NCI-H1105 treated with DMSO at 0.1 percent for 48 hours (cell line): ENCODE data around the gene STAMBPL1.
"Not testable (repeated sequence)": the region's sequence is repeated elsewhere in the genome, so short reads cannot be mapped to it uniquely, and the experiment has no call there.

Source experiments
- DNase-seq: peaks from one replicate; lab custom pipeline; 2025; lab: John Stamatoyannopoulos, UW

STAMBPL1 gene

DNA sequence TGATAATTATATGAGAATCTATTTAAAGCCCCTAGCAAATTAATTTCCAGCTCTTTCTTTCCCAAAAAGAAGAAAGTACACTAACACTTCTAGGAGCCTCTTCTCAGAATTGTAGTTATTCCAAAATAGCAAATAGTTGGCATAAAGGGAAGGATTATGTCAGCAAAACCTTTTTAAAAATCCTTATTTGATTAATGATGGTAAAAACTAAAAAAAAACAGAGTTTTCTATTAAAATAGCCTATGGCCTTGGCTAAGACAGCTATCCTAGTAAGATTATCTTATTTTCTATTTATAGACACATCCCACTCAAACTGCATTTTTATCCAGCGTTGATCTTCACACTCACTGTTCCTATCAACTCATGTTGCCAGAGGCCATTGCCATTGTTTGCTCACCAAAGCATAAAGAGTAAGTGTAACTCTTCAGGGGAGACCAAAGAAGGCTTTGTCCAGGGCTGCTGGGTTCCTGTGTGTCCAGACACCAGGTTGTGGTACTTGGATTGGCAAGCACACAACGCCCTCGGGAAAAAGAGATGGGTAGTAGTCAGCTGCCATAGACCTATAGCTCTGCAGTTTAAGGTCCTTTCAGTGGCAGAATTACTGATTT lies 41.0 kb downstream of the STAMBPL1 start:
- DNase-seq = no peak

DNA sequence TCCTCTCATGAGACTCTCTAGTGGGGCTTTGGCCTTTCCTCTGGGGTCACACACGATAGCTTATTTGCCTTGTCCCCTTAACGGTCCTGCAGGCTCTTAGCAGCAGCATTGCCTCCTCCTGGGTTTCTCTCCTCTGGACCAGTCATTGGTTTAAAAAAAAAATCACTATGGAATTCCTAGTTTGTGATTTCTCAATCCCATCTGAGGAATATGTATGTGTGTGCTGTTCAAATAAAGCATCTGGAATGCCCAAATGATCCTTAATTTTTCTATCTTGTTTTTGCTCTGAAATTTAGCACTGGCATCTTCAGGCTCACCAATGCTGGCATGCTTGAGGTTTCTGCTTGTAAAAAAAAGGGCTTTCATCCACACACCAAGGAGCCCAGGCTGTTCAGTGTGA lies 42.0 kb downstream of the STAMBPL1 start:
- no peak for DNase-seq

DNA sequence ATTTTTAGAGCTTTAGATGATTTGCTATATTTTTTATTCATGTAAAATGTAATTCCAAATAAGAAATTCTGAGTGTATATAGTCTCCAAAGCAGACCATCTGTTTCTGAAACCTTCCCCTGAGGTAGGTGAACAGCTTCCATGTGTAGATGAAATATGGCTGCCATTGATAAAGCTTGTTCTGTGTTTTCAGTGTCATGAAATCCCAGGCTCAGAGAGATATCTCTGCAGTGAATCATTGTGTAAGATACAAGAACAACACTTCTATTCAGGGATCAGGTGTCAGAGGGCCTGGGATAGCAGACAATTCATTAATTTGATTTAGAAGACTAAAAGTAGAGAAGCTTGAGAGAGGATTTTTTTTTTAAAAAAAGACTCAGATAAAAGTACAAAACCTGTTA lies 43.5 kb downstream of the STAMBPL1 start:
- DNase-seq = no peak

DNA sequence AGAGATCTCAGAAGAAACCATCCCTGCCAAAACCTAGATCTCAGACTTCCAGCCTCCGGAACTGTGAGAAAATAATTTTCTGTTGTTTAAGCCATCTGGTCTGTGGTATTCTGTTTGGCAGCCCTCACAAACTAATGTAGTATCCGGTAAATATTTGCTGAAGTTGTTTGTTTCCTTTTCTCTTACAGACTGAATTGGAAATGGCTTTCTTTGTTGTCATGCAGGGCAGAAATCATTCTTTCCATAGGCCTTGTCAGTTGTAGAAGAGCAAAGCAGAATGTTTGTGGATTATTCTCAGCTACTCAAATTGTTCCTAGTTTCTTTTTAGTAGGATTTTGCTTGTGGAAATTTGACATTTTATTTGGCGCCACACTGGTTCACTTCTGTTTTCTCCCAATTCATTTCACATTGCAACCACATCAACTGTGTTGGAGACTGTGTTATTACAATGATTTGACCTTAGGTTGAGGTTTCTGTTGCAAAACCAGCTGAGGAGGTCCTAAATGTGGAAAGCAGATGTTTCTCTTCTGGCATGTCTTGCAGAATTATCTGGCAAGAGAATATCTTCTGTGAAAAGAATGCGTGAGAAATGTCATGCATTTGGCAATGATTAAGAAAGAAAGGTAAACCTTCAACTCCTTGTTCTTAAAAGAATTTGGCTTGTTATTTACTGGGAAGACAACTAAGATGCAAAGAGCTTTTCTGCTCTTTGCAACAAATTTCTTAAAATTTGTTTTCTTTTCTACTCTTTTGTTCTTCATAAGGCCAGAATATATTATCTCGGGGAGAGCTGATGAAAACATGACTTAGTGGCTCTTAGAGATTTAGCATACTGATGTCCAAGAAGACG lies 46.7 kb downstream of the STAMBPL1 start:
- DNase-seq = no peak

DNA sequence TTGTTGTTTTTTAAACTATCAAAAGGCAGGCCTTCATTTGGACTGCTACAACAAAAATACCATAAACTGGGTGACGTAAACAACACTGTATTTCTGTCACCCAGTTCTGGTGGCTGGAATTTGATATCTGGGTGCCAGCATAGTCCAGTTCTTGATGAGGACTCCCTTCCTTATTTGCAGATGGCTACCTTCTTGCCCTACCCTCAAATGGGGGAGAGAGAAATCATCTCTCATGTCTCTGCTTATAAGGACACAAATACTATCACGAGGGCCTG lies 47.3 kb downstream of the STAMBPL1 start:
- DNase-seq = no peak

DNA sequence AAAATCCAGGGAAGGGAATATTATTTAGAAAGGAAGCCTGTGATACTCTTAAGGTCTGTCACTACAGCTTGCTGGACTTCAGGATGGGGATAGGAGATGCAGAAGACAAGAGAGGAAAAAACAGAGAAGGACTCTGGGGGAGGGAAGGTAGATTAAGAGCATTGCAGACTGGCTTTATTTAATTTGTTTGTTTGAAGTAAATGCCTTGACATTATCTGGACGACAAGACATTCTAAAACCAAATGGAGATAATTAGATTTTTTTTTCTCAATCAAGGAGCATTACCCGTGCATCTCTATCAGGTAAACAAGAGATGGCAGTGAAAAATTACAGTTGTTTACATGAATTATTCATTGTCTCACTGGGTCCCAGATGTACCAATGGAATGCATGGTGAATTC lies 48.2 kb downstream of the STAMBPL1 start:
- no peak for DNase-seq

DNA sequence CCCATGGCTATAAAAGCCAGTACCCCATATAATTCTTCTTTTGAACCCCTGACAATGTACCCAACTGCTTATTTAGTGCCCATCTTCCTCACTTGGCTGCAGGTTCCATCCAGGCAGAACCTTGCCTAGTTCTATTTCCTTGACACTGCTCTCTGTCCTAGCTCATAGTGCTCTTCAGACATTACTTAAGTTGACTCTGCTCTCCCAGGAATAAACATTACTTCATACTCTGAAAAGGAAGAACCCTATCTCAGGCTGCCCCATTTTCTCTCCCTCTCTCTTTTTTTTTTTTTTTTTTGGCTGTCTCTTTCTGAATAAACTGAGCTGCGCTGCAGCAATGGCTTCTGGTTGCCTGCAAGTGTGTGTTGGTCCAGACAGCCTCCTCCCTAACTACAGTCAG lies 51.5 kb downstream of the STAMBPL1 start:
- DNase-seq = no peak

DNA sequence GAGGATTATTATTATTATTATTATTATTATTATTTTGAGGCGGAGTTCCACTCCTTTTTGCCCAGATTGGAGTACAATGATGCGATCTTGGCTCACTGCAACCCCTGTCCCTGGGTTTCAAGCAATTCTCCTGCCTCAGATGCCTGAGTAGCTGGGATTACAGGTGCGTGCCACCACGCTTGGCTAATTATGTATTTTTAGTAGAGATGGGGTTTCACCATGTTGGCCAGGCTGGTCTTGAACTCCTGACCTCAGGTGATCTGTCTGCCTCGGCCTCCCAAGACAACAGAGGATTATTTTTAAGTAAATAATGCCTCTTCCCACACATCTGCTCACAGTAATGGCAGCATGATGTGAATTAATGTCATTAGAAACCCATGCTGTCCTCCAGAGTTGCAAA lies 52.0 kb downstream of the STAMBPL1 start:
- not testable (repeated sequence) for DNase-seq

DNA sequence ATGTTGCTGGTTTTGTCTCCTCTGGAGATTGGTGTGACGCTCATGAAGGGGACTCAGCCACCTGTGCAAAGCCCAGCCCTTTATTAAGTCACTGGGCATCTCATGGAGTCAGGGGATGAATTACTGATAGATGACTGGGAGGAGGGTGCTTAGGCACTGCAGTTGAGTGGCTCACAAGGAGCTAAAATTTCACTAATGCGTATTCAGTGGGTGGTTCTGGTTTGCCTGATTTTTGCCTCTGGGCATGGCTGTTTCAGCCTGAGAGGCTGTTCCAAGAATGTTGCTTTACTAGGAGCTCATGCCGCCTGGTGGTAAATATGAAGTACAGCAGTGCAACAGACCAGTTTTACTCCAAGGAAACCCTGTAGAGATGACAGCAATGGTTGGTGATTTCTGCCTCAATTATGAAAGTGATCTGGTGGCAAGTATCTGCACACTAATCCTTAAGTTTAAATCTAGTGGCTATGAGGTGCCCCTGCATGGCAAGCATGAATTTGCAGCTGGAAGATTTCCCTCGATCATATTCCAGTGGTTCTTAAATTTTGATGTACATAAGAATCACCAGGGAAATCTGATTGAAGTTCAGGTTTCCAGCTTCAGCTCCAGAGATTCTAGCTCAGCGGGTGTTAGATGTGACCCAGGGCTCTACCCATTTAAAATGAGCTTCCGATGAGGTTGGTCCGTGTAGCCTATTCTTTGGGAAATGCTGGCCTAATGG lies 52.7 kb downstream of the STAMBPL1 start:
- DNase-seq = peak; percentile 71

DNA sequence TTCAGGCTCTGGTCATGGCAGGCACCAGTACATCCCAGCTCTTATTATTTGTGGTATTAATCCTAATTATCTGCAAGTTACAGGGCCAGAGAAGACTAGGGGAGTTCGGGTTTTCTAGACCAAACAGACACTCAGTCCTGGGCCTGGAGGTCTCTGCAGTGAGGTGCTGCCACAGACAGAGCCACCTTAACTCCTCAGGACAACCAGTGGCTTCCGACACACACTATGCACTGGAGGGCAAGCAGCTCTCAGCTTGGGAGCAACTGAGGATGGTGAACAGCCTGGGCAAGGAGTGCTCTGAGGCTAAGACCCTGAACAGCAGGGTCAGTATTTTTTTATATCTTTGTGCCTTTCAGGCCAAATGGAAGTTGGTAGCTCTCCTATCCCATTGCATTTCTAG lies 53.5 kb downstream of the STAMBPL1 start:
- no peak for DNase-seq

DNA sequence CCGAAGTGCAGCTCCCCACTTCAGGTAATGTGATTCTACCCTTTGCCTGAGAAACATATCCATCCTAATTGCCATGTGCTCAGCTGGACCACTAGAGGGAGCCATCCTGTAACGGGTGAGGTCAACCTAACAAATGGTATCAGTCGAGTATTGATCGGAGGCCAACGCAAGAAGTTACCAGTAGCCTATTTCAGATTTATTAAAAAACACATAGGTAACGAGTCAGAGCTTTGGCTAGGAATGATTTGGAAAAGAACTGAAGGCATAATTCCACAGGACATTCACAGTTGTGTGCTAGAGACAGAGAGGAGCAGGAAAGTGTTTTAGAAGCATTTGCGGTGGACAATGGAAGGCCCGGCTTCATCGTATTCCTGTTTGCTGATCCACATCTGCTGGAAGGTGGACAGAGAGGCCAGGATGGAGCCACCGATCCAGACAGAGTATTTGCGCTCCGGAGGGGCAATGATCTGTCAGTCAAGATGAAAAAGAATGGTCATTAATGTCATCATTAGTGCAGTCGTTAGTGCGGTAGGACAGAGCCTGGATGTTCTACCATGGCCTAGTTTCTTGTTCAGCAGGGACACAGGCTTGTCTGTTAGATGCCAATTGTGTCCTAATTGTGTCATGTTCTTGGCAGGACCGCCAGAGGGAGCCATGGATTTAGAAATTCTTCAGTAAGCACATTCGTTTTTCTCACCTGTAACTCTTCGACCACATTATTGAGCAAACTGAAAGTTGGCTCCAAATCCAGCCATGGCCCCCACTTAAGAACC lies 55.0 kb downstream of the STAMBPL1 start:
- DNase-seq = peak; percentile 77

DNA sequence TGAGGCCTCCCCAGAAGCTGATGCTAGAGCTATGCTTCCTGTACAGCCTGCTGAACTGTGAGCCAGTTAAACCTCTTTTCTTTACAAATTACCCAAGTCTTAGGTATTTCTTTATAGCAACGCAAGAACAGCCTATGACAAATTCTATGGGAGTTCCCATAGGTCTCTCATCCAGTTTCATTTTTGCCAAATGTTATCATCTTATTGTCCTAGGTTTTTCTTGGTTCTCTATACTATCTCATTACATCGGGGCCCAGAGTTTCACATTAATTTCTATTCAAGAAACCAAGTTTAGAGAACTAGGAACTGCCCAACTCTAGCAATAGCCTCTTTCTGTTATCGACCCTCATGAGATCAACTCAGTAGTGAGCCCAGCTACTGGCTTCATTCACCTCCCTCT lies 56.6 kb downstream of the STAMBPL1 start:
- no peak for DNase-seq

DNA sequence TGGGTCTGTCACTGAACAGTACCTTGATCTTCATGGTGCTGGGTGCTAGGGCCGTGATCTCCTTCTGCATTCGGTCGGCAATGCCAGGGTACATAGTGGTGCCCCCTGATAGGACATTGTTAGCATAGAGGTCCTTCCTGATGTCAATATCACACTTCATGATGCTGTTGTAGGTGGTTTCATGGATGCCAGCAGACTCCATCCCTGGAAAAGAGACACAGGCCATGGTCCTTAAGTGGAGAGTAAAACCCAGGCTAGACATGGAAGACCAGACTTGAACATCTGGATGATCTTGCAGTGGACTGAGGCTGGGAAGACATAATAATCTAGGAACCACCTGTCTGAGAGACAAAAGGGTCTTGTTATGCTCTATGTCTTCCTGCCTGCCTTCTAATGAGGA lies 58.0 kb downstream of the STAMBPL1 start:
- DNase-seq = no peak

DNA sequence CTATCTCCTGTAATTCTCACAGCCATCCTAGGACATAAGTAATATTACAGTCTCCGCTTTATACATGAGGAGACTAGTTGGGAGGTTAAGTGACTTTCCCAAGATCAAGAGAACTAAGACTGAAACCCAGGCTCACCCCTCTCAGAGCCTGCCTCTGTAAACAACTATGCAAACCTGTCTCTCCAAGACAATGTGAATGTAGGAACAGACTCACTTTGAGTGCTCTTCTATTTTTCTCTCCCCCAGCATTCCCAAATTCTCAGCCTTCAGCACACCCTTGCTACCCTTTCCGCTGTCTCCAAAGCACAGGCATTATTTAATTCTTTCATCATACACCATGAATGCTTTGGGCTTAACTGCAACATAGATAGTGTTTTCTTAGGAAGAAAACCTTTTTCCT lies 58.9 kb downstream of the STAMBPL1 start:
- DNase-seq = no peak

DNA sequence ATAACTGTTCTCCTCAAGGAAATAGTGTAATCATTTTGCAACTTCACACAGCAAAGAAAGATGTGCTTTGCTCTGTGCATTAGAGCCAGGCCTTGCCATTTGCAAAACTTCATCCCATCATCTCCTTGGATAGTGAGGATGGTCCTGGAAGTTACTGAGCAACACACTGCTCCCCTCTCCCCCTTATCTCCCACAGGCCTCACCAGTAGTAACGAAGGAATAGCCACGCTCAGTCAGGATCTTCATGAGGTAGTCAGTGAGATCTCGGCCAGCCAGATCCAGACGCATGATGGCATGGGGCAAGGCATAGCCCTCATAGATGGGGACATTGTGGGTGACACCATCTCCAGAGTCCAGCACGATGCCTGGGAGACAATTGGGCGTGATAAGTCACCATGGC lies 61.0 kb downstream of the STAMBPL1 start:
- DNase-seq = no peak

DNA sequence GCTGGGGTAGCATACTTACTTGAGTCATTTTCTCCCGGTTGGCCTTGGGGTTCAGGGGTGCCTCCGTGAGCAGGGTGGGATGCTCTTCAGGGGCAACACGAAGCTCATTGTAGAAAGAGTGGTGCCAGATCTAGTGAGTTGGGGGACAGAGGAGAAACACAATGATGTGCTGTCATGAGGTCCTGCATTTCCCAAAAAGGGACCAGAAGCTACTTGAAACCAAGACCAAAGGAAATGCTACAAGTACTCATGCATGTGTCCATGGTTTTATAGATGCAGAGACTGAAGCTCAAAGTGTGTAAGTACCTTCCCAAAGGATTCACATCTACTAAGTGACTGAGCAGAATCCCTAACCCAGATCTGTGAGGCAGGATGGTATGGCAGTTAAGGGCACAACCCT lies 63.7 kb downstream of the STAMBPL1 start:
- no peak for DNase-seq

DNA sequence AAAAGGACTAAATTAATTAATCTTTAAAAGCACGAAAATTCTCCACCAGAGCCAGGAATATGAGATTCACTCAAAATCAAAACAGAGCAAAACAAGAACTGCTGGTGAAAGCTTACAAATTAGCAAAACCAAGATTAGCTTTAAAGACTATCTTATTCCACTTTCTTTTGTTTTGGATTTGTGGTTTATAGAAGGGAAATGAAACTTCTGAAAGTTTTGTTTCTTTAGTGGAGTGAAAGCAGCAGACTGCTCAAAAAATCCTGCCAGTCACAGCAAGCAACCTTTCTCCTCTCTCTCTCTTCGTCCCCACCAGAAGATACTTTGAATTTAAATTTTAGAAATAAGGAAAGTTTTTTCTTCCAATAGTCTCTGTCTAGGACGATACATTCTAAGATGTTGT lies 64.8 kb downstream of the STAMBPL1 start:
- DNase-seq = no peak

DNA sequence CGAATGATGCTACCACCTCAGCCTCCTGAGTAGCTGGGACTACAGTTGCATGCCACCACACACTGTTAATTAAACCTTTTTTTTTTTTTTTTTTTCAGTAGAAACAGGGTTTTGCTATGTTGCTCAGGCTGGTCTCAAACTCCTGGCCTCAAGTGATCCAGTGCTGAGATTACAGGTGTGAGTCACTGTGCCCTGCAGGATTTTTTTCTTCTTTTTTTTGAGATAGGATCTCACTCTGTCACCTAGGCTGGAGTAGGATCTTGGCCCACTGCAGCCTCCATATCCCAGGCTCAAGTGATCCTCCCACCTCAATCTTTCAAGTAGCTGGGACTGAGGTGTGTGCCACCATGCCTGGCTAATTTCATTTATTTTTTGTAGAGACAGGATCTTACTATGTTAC lies 66.2 kb downstream of the STAMBPL1 start:
- no peak for DNase-seq

DNA sequence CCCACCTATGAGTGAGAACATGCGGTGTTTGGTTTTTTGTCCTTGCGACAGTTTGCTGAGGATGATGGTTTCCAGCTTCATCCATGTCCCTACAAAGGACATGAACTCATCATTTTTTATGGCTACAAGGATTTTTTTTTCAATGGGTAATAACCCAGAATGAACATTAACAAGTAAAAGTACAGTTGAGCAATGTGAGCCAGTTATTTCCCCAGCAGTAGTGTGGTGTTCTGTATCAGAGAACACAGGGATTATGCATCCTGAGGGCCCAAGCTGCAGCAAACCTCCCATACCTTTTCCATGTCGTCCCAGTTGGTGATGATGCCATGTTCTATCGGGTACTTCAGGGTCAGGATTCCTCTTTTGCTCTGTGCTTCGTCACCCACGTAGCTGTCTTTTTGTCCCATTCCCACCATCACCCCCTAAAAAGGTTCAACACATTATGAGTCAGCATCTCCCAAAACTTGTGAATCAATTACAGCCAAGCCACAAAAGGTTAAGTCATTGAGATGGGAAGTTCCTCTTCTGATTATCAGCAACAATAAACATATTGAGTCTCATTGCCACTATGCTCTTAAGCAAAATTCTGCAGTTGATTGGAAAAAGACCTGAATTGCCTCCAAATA lies 67.0 kb downstream of the STAMBPL1 start:
- no peak for DNase-seq

DNA sequence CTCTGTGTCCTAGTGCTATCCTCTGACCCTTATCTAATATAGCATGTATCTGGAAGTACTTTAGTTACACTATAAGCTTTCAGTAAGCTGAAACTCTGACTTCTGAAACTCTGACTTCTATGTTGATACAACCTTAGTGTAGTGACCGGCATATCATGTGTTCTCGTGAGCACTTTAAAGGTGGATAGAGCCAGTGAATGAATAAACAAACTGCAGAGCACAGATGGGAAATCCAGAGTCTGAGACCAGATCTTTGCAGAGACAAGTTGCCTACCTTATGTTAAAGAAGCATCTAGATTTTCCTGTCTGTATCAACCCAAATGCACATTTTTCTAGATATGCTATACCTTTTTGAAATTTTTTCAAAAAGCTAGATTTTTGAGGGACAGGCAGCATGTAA lies 69.0 kb downstream of the STAMBPL1 start:
- DNase-seq = no peak

DNA sequence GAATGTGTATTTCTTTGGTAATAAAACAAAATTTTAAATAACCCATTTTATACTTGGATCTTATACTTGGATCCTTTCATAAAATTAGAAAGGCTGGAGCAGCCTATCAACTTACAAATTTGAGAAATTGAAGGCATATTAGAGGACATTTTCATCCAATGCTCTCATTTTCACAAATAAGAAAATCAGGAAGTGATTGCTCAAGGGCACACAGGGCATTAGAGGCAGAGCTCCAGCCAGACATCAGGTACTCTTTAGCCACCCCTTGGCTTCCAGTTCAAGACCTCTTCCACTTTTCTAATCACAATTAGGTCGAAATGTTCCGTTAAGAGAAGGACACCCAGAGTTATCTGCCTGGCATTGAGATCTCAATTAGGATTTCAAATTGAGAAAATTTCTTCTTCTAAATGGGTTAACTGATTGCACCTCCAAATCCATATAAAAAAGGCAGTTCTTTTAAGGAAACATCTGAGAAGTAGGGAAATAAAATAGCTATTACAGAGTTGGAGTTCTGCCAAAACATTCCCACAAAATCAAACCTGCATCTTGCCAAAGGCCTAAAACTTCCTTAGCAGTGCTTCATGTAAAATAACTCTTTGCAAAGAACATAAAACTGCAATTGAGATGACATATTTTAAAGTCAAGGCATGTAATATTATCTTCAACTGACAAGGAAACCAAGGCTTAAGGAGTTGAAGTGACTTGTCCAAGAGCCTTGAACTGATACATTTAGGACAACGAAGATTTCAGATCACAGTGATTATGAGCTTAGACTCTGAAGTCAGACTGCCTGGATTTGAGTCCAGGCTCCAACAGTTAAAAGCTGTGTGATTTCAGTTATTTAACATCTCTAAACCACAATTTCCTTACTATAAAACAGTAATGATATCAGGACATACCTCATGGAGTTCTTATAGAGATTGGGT lies 70.1 kb downstream of the STAMBPL1 start:
- DNase-seq = no peak
